OCI-LY1 (cell line): Measurements from ENCODE around the gene CNST.

ENCODE experiments used
- H2AFZ ChIP-seq: fragments of 200-600 bp; sonication (generic), shearing (Covaris generic); 2 replicates; pipeline ENCODE4 v1.6.0; 2014; ENCODE audit warnings: antibody characterized with exemption, mild to moderate bottlenecking, low read length
- H3F3A ChIP-seq: fragments of 200-600 bp; sonication (generic), shearing (Covaris generic); 2 replicates; pipeline ENCODE4 v1.6.0; 2014; ENCODE audit warnings: mild to moderate bottlenecking, antibody characterized with exemption, low read length, moderate library complexity; ENCODE audit not compliant: insufficient read depth
- H3K27ac ChIP-seq: fragments of 200-600 bp; sonication (generic); 2 replicates; pipeline ENCODE4 v1.5.1; 2014; ENCODE audit warnings: low read length, mixed run types, mild to moderate bottlenecking, low read depth; ENCODE audit not compliant: poor library complexity, severe bottlenecking
- H3K27me3 ChIP-seq: fragments of 200-600 bp; sonication (generic); 2 replicates; pipeline ENCODE4 v1.6.0; 2014; ENCODE audit warnings: antibody characterized with exemption, mild to moderate bottlenecking, low read length, moderate library complexity; ENCODE audit not compliant: insufficient read depth
- H3K36me3 ChIP-seq: fragments of 200-600 bp; sonication (generic); 2 replicates; pipeline ENCODE4 v1.6.1; 2014; ENCODE audit warnings: mild to moderate bottlenecking, antibody characterized with exemption, low read length, moderate library complexity, mixed read lengths; ENCODE audit not compliant: insufficient read depth
- H3K4me1 ChIP-seq: fragments of 200-600 bp; sonication (generic); 2 replicates; pipeline ENCODE4 v1.5.1; 2014; ENCODE audit warnings: mild to moderate bottlenecking, low read length, moderate library complexity; ENCODE audit not compliant: insufficient read depth, severe bottlenecking
- H3K4me2 ChIP-seq: fragments of 200-600 bp; sonication (generic), shearing (Covaris generic); 2 replicates; pipeline ENCODE4 v1.6.1; 2014; ENCODE audit warnings: low read length
- H3K4me3 ChIP-seq: fragments of 200-600 bp; sonication (generic); 2 replicates; pipeline ENCODE4 v1.5.1; 2014; ENCODE audit warnings: low read length, low read depth, mild to moderate bottlenecking, mixed read lengths; ENCODE audit not compliant: poor library complexity, severe bottlenecking
- H3K79me2 ChIP-seq: fragments of 200-600 bp; shearing (Covaris generic); 2 replicates; pipeline ENCODE4 v1.6.1; 2016; ENCODE audit warnings: mixed run types, low read length, mixed read lengths; ENCODE audit not compliant: insufficient read depth
- H3K9ac ChIP-seq: fragments of 200-600 bp; sonication (generic), shearing (Covaris generic); 2 replicates; pipeline ENCODE4 v1.6.1; 2014; ENCODE audit warnings: mild to moderate bottlenecking, low read length, mixed read lengths
- H3K9me2 ChIP-seq: fragments of 200-600 bp; sonication (generic), shearing (Covaris generic); 2 replicates; pipeline ENCODE4 v1.6.1; 2014; ENCODE audit warnings: low read depth, mild to moderate bottlenecking, low read length, mixed read lengths
- H3K9me3 ChIP-seq: fragments of 200-600 bp; shearing (Covaris generic); 2 replicates; pipeline ENCODE4 v1.6.1; 2014; ENCODE audit warnings: low read length, mixed read lengths
- H4K20me1 ChIP-seq: fragments of 200-600 bp; sonication (generic), shearing (Covaris generic); 2 replicates; pipeline ENCODE4 v1.6.0; 2016; ENCODE audit warnings: mild to moderate bottlenecking, low read length; ENCODE audit not compliant: insufficient read depth
- EZH2 ChIP-seq: fragments of 200-600 bp; sonication (generic), shearing (Covaris generic); IDR thresholded peaks from 2 replicates; pipeline ENCODE4 v1.8.0; 2017; ENCODE audit warnings: borderline replicate concordance, mixed run types, mild to moderate bottlenecking, antibody characterized with exemption, low read length, moderate library complexity, mixed read lengths
- TF ChIP-seq, protein P1 (sequence below): fragments of 200-600 bp; sonication (generic), shearing (Covaris generic); IDR thresholded peaks from 2 replicates; pipeline ENCODE4 v1.5.1; 2017; ENCODE audit warnings: mild to moderate bottlenecking, antibody characterized with exemption, low read length, moderate library complexity, mixed read lengths

The CNST gene

DNA sequence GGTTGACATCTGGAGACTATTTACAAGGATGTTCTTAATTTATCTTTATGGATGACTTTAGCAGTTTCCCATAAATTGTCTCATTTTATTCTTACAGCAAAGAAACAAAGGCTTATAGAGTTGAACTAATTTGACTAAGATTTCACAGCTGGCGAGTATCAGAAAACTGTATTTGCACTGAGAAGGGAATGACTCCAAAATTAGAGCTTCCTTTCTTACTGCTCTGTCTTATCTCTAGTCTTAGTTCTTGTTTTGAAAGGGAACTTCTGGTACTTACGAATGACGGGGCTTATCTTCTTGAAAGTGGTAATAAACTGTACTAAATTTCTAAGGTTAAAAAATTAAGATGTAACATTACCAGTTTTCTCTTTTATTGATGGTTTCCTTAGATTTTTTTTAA is 13.6 kb downstream of the CNST start:
- H3K79me2 ChIP-seq: peaks cover 87% of the 10 kb centered on the region
- no peak for TF ChIP-seq EZH2
- TF ChIP-seq, protein P1, sequence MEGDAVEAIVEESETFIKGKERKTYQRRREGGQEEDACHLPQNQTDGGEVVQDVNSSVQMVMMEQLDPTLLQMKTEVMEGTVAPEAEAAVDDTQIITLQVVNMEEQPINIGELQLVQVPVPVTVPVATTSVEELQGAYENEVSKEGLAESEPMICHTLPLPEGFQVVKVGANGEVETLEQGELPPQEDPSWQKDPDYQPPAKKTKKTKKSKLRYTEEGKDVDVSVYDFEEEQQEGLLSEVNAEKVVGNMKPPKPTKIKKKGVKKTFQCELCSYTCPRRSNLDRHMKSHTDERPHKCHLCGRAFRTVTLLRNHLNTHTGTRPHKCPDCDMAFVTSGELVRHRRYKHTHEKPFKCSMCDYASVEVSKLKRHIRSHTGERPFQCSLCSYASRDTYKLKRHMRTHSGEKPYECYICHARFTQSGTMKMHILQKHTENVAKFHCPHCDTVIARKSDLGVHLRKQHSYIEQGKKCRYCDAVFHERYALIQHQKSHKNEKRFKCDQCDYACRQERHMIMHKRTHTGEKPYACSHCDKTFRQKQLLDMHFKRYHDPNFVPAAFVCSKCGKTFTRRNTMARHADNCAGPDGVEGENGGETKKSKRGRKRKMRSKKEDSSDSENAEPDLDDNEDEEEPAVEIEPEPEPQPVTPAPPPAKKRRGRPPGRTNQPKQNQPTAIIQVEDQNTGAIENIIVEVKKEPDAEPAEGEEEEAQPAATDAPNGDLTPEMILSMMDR: no peak
- H3K9me3 ChIP-seq: no peaks in the 10 kb centered on the region
- H3K9me2 ChIP-seq: no peaks in the 10 kb centered on the region
- H3K27me3 ChIP-seq: no peaks in the 10 kb centered on the region
- H3K9ac ChIP-seq: no peak overlapping the region; the same call in 1 of the 2 replicates
- peak overlapping the region; percentile 68 for H3K27ac ChIP-seq
- H4K20me1 ChIP-seq: no peaks in the 10 kb centered on the region
- peak overlapping the region; percentile 43; the same call in 1 of the 2 replicates for H3K4me2 ChIP-seq
- no peaks in the 10 kb centered on the region for H3F3A ChIP-seq
- H3K36me3 ChIP-seq: peaks cover 39% of the 10 kb centered on the region
- H2AFZ ChIP-seq: no peak overlapping the region
- peaks cover 44% of the 10 kb centered on the region for H3K4me1 ChIP-seq
- peak overlapping the region; percentile 16 for H3K4me3 ChIP-seq

DNA sequence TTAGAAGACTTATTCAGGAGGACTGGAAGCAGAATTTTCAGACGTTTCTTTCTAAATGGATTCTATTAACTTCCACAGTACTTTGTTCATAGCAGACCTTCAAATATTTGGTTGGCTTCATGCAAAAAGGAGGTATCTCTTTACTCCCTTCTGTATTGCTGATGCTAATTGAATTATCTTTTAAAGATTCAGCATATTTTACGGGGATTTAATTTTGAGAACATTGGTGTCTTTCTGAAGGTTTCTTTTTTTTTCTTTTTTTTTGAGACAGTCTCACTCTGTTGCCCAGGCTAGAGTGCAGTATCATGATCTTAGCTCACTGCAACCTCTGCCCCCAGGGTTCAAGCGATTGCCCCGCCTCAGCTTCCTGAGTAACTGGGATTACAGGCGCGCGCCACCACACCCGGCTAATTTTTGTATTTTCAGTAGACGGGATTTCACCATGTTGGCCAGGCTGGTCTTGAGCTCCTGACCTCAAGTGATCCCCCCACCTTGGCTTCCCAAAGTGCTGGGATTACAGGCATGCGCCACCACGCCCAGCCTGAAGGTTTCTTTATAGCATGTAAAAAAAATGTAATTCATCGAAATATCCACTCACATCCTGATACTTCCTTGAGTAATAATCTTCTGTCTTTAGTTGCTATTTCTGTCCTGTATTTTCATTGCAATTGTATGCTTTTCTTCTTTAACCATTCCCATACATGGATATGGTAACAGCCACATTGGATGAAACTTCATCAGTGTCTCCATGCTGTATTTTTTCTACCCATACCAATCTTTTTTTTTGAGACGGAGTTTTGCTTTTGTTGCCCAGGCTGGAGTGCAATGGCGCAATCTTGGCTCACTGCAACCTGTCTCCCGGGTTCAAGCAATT is 14.5 kb downstream of the CNST start:
- Histone ChIP-seq H3K27ac (peak overlapping the region; percentile 68), H3K4me3 (no peak overlapping the region), H3K9me2 (no peaks in the 10 kb centered on the region), H2AFZ (no peak overlapping the region), H3K79me2 (peaks cover 82% of the 10 kb centered on the region), H3K9me3 (no peaks in the 10 kb centered on the region), H3K9ac (no peak overlapping the region), H3K27me3 (no peaks in the 10 kb centered on the region), H3K4me2 (0 out of 2 replicates have a peak overlapping the region, but pooled peaks have one; percentile 43), H3K36me3 (peaks cover 39% of the 10 kb centered on the region), H3F3A (no peaks in the 10 kb centered on the region), H3K4me1 (peaks cover 44% of the 10 kb centered on the region), H4K20me1 (no peaks in the 10 kb centered on the region)
- no peak for TF ChIP-seq EZH2
- TF ChIP-seq, protein P1: no peak

DNA sequence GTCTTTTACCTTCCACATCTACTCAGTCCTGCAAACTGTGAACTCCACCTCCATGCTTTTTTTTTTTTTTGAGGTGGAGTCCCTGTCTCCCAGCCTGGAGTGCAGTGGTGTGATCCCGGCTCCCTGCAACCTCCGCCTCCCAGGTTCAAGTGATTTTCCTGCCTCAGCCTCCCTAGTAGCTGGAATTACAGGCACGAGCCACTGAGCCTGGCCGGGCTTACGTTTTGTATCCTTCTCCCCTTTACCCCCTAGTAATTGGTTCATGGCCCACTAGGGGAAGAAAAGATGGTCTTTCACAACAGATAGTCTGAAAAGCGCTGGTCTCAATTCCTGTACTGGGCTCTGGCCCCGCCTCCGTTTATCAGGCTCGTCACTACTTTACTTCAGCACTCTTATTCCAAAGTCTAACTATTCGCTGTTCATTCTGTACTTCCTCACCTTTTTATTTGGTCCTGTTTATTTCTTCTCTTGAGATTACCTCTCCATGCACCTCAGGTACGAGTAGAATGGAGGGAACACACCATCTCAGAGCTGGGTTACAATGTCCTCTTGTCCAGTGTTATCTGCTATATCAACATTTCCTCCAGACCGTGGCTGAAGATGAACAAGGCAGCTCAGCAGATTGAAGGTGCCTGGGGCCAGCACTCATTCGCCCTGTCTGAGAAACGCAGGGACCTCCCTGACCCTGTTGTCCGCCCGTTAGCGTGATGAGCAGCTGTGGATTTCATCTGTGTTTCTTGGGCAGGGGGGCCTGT is 16.2 kb downstream of the CNST start:
- Histone ChIP-seq H4K20me1 (no peaks in the 10 kb centered on the region), H3K4me1 (peaks cover 32% of the 10 kb centered on the region), H3K9me3 (no peaks in the 10 kb centered on the region), H3F3A (no peaks in the 10 kb centered on the region), H3K4me2 (no peak overlapping the region), H3K79me2 (peaks cover 78% of the 10 kb centered on the region), H3K36me3 (peaks cover 39% of the 10 kb centered on the region), H3K4me3 (no peak overlapping the region), H3K9ac (no peak overlapping the region), H3K27ac (no peak overlapping the region), H3K27me3 (no peaks in the 10 kb centered on the region), H2AFZ (no peak overlapping the region), H3K9me2 (no peaks in the 10 kb centered on the region)
- TF ChIP-seq, protein P1: no peak
- no peak for TF ChIP-seq EZH2
